ENCODE measurements around the gene ACAP3. TPM values are rescaled to one million over a fixed set of nuclear protein-coding genes. Genes with fewer than 3 reads are reported as not detected.
"Not testable (repeated sequence)": the region's sequence is repeated elsewhere in the genome, so short reads cannot be mapped to it uniquely, and the experiment has no call there.

Gene ACAP3
- total and polyA plus RNA-seq, 5 experiments from 2014 or later = 2.0 to 69.1 (median 6.7) TPM

DNA sequence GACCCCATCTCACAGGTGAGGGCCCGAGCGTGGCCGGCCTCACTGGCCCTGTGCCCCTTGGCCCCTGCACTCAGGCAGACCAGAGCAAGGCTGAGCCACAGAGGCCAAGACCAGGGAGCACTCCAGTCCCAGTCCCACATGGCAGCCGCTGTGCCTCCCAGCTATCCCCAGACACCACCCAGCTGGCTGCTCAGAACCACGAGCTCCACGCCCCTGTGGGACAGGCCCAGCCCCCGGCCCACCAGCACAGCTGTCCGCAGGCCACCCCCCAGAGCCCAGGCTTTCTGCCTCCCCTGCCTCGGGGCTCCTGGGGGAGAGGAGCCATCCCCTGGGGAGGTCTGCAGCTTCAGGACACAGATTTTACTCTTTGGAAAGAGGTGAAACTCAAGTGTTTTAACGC lies 52.1 kb downstream of the ACAP3 start:
- POLR2A ChIA-PET = no interaction called here
- DNase-seq (no peak), ATAC-seq (no peak)
- no peak overlapping the region for H3K27ac Mint-ChIP-seq
- peaks cover 0 to 48% (median 0%) of the 10 kb centered on the region in 3 donors for H3K36me3 Mint-ChIP-seq
- no peak overlapping the region for H3K4me3 Mint-ChIP-seq
- H3K9me3 Mint-ChIP-seq = no peaks in the 10 kb centered on the region
- peaks cover 11 to 39% (median 26%) of the 10 kb centered on the region in 4 donors for H3K4me1 Mint-ChIP-seq
- H3K27me3 Mint-ChIP-seq = no peaks in the 10 kb centered on the region

GRCh38 chr1:1255078-1255477 lies 52.7 kb downstream of the ACAP3 start:
- Mint-ChIP-seq H3K4me1 (peaks cover 14 to 38% (median 25%) of the 10 kb centered on the region in 4 donors), H3K4me3 (no peak overlapping the region), H3K27ac (no peak overlapping the region), H3K36me3 (peaks cover 0 to 47% (median 0%) of the 10 kb centered on the region in 3 donors), H3K27me3 (no peaks in the 10 kb centered on the region), H3K9me3 (no peaks in the 10 kb centered on the region)
- ATAC-seq (no peak), DNase-seq (no peak)
- POLR2A ChIA-PET = interaction anchor here (0.6 kb wide), 1 partner anchor 14 kb away, joined by 3 read pairs; no protein-coding TSS in a partner anchor

DNA sequence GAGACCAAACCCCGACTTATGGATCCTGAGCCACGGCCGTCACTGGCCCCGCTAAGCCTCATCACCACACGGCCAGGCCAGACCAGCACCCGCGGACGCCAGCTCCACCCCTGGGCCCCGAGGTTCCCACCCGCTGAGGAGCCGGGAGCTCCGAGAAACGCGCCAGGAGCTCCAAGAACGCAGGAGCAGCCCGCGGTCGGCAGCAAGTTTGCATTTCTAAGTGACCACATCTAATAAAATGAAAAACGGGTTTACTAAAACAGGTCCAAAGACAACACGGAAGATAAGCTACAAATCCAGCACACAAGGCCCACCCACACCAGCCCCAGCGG lies 53.1 kb downstream of the ACAP3 start:
- Mint-ChIP-seq H3K27ac (no peak overlapping the region), H3K36me3 (peaks cover 0 to 43% (median 0%) of the 10 kb centered on the region in 3 donors), H3K27me3 (no peaks in the 10 kb centered on the region), H3K9me3 (no peaks in the 10 kb centered on the region), H3K4me1 (peaks cover 10 to 38% (median 27%) of the 10 kb centered on the region in 4 donors), H3K4me3 (no peak overlapping the region)
- no peak for ATAC-seq
- no peak for DNase-seq
- POLR2A ChIA-PET = interaction anchor here (0.6 kb wide), 1 partner anchor 13 kb away, joined by 3 read pairs; no protein-coding TSS in a partner anchor

DNA sequence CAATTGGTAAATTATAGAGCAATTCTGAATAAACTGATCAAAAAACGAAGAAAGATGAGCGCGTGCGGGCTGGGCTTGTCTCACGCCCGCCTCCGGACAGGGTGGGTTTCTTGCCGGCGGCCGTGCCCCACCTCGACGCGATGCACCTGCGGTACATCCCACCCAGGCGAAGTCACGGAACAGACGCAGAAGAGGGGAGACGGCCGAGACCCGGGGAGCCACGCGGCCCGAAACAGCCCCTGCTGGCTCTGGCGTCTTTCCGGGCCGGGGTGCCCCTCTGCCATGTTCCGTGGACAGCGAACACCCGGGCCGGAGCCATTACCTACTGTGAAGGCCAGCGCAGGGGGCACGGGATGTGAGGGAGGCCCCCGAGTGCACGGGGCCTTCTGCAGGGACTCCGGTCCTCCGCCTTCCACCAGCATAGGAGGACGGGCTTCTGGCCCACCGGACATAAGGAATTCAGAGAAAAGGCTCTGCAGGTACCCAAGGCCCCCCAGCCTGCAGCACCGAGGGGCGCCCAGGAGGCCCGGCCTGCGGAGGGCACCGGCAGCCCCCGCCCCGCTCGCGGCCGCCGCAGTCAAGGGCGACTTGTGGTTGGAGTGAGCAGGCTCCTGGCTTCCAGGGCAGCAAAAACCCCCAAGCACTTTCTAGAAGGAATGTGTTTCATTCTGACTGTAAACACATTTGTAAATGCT lies 53.6 kb downstream of the ACAP3 start:
- H3K9me3 Mint-ChIP-seq = no peaks in the 10 kb centered on the region
- POLR2A ChIA-PET = no interaction called here
- H3K27me3 Mint-ChIP-seq = no peaks in the 10 kb centered on the region
- peaks cover 0 to 42% (median 0%) of the 10 kb centered on the region in 3 donors for H3K36me3 Mint-ChIP-seq
- no peak overlapping the region for H3K27ac Mint-ChIP-seq
- H3K4me1 Mint-ChIP-seq = peaks cover 9 to 37% (median 25%) of the 10 kb centered on the region in 4 donors
- H3K4me3 Mint-ChIP-seq = no peak overlapping the region
- no peak for ATAC-seq
- no peak for DNase-seq

DNA sequence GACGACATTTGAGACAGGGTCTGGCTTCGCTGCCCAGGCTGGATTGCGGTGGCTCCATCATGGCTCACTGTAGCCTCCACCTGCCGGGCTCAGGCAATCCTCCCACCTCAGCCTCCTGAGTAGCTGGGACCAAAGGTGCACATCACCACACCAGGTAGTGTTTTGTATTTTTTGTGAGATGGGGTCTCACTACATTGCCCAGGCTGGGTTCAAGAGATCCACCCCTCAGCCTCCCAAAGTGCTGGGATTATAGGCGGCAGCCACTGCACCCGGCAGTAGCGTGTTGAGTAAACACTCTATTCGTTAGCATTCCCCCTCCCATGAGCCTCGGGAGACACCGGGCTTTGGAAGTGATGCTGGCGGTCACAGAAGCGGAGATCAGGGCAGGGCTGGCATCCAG lies 54.4 kb downstream of the ACAP3 start:
- no peak overlapping the region for H3K4me3 Mint-ChIP-seq
- peaks cover 9 to 37% (median 23%) of the 10 kb centered on the region in 4 donors for H3K4me1 Mint-ChIP-seq
- POLR2A ChIA-PET = interaction anchor here (1.3 kb wide), 1 partner anchor 21 kb away, joined by 4 read pairs; the partner anchor contains the start of gene B3GALT6
- H3K27me3 Mint-ChIP-seq = no peaks in the 10 kb centered on the region
- no peaks in the 10 kb centered on the region for H3K9me3 Mint-ChIP-seq
- H3K27ac Mint-ChIP-seq = peak overlapping the region in 4 of 10 donors; percentile 31 to 80 (median 73)
- H3K36me3 Mint-ChIP-seq = peaks cover 0 to 39% (median 0%) of the 10 kb centered on the region in 3 donors
- ATAC-seq = no peak
- DNase-seq = no peak

DNA sequence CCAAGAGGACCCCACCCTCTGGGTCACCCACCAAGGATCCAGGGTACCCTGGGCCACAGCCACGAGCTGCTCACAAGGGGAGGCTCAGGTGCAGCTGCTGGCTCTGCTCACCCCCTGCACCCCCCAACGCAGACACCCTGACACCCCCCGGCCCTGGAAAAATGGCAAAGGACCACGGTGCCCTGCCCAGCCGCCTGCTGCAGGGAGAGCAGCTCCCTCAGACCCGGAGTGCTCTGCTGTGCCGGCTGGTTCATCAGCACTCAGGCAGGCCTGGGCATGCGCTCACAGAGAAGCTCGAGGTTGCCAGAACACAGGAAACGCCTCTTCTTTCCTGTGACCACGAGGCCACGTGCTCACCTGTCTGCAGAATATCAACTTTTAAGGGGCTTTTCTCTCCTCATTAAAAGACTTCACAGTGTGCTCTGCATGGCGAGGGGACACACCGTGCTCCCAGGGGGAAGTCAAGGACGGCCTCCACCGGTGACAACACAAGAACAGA lies 56.9 kb downstream of the ACAP3 start:
- peak overlapping the region; percentile 41 to 90 (median 76) for H3K4me3 Mint-ChIP-seq
- peaks cover 6 to 30% (median 21%) of the 10 kb centered on the region in 4 donors for H3K4me1 Mint-ChIP-seq
- peak overlapping the region; percentile 83 to 98 (median 95) for H3K27ac Mint-ChIP-seq
- no peaks in the 10 kb centered on the region for H3K9me3 Mint-ChIP-seq
- peak; percentile 98 to 99 for ATAC-seq
- H3K27me3 Mint-ChIP-seq = peaks cover 0 to 1% (median 0%) of the 10 kb centered on the region in 5 donors
- peaks cover 0 to 20% (median 0%) of the 10 kb centered on the region in 3 donors for H3K36me3 Mint-ChIP-seq
- POLR2A ChIA-PET = interaction anchor here (0.8 to 1.8 kb wide), 15 partner anchors 8 to 309 kb away, joined by 3 to 8 read pairs (median 3); partner anchors contain the start of genes B3GALT6, C1orf159, TNFRSF4 and UBE2J2
- DNase-seq = peak in 9 of 10 donors; percentile 45 to 88 (median 79)

DNA sequence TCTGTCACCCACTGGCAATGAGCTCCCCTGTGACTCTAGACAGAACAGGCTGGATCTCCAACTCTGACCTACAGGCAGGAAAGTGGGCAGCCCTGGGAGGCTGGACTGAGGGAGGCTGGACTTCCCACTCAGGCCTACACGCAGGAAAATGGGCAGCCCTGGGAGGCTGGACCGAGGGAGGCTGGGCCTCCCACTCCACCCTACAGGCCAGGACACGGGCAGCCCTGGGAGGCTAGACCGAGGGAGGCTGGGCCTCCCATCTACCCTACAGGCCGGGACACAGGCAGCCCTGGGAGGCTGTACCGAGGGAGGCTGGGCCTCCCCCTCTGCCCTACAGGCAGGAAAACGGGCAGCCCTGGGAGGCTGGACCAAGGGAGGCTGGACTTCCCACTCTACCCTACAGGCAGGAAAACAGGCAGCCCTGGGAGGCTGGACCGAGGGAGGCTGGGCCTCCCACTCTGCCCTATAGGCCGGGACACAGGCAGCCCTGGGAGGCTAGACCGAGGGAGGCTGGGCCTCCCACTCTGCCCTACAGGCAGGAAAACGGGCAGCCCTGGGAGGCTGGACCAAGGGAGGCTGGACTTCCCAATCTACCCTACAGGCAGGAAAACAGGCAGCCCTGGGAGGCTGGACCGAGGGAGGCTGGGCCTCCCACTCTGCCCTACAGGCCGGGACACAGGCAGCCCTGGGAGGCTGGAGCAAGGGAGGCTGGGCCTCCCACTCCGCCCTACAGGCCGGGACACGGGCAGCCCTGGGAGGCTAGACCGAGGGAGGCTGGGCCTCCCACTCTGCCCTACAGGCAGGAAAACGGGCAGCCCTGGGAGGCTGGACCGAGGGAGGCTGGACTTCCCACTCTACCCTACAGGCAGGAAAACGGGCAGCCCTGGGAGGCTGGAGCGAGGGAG lies 59.5 kb downstream of the ACAP3 start:
- Mint-ChIP-seq H3K4me3 (peak overlapping the region in 1 of 10 donors; percentile 27), H3K27ac (peak overlapping the region in 2 of 10 donors; percentile 46 to 48), H3K4me1 (peaks cover 6 to 26% (median 21%) of the 10 kb centered on the region in 4 donors)
- H3K36me3 Mint-ChIP-seq, ATAC-seq, H3K9me3 Mint-ChIP-seq, DNase-seq, H3K27me3 Mint-ChIP-seq: not testable (repeated sequence)
- POLR2A ChIA-PET = interaction anchor here (0.6 to 0.9 kb wide), 2 partner anchors 10 to 134 kb away, joined by 3 to 6 read pairs; no protein-coding TSS in a partner anchor

DNA sequence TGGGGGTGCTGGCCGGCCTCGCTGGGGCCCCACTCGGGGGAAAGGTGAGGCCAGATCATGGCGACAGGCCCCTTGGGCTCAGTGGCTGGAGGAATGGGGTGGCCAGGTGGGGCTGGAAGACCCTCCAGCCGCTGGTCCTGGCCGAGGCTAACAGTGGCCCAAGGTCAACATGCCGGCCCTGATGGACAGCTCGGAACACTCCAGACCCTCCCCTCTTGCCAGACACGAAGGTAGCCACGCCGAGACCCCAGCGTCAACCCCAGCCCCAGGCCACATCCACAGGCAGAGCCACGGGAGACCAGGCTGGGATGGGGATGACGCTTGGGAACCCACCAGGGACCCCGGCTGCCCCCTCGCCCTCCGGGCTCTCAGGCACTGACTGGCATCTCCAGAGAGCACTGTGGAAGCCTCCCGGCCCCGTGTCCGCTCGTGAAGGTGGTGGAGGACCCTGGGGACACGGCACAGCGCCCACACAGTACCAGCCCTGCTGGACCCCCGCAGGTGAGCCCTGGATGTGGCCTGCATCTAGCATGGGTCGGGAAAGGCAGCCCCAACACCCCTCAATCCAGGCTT lies 60.3 kb downstream of the ACAP3 start:
- Mint-ChIP-seq H3K4me3 (peak overlapping the region in 2 of 10 donors; percentile 11 to 20), H3K36me3 (no peaks in the 10 kb centered on the region), H3K4me1 (peaks cover 5 to 17% (median 17%) of the 10 kb centered on the region in 4 donors), H3K27me3 (peaks cover 0 to 1% (median 0%) of the 10 kb centered on the region in 5 donors), H3K9me3 (no peaks in the 10 kb centered on the region), H3K27ac (peak overlapping the region in 1 of 10 donors; percentile 48)
- no peak for ATAC-seq
- no peak for DNase-seq
- POLR2A ChIA-PET = interaction anchor here (0.5 to 0.9 kb wide), 2 partner anchors 10 to 235 kb away, joined by 3 to 4 read pairs; no protein-coding TSS in a partner anchor

GRCh38 chr1:1246577-1247340 lies 61.0 kb downstream of the ACAP3 start, which contains the start of gene C1QTNF12:
TSS of gene C1QTNF12 (minus strand) at chr1:1246722. CDS start at chr1:1246690, 32 bp downstream.
- peak in 1 of 2 donors; percentile 18 for ATAC-seq
- no peaks in the 10 kb centered on the region for H3K9me3 Mint-ChIP-seq
- DNase-seq = no peak
- H3K27ac Mint-ChIP-seq = no peak within 1 kb of the TSS
- POLR2A ChIA-PET = interaction anchor here (0.5 to 0.9 kb wide), 2 partner anchors 11 to 234 kb away, joined by 3 to 4 read pairs; no protein-coding TSS in a partner anchor
- H3K4me1 Mint-ChIP-seq = peaks cover 5 to 16% (median 15%) of the 10 kb centered on the region in 4 donors
- peaks cover 0 to 1% (median 0%) of the 10 kb centered on the region in 5 donors for H3K27me3 Mint-ChIP-seq
- H3K36me3 Mint-ChIP-seq = no peaks in the 10 kb centered on the region
- peak within 1 kb of the TSS in 3 of 10 donors; percentile 11 to 29 (median 24) for H3K4me3 Mint-ChIP-seq

- H3K4me3 Mint-ChIP-seq = peak overlapping the region in 2 of 10 donors; percentile 24 to 29
- H3K36me3 Mint-ChIP-seq = no peaks in the 10 kb centered on the region
- peaks cover 0 to 1% (median 0%) of the 10 kb centered on the region in 5 donors for H3K27me3 Mint-ChIP-seq
- H3K4me1 Mint-ChIP-seq = peaks cover 4 to 13% (median 13%) of the 10 kb centered on the region in 4 donors
- DNase-seq = no peak
- ATAC-seq = no peak
- no peak overlapping the region for H3K27ac Mint-ChIP-seq
- no peaks in the 10 kb centered on the region for H3K9me3 Mint-ChIP-seq
- POLR2A ChIA-PET = interaction anchor here (0.6 kb wide), 1 partner anchor 160 kb away, joined by 4 read pairs; no protein-coding TSS in a partner anchor
Measured at GRCh38 chr1:1245817-1246576, 61.7 kb downstream of the ACAP3 start.
